Motor neuron (in vitro differentiated cells): ENCODE measurements around the gene AHNAK. TPM values are rescaled to one million over a fixed set of nuclear protein-coding genes. Genes with fewer than 3 reads are reported as not detected.

Experiments
- ATAC-seq, 8 experiments: fragments of 200-7000 bp; cut with Tn5 transposase; replicated peaks in 6 of 8; 2 replicates each; pipeline ENCODE4 v1.8.0; 2021; ENCODE audit warnings: mild to moderate bottlenecking in 8 of 8, moderate library complexity in 8 of 8
- H3K27ac ChIP-seq, 2 donors: fragments of 250-450 bp; sonication (Bioruptor Pico); 2 replicates each; pipeline ENCODE4 v1.9.0; 2021; ENCODE audit warnings: antibody characterized with exemption in 2 of 2, mild to moderate bottlenecking in 2 of 2, moderate library complexity in 1 of 2
- H3K4me1 ChIP-seq, 2 donors: fragments of 250-450 bp; sonication (Bioruptor Pico); replicated peaks in 1 of 2; 2 replicates each; pipeline ENCODE4 v1.6.1; 2021; ENCODE audit warnings: antibody characterized with exemption in 2 of 2, mild to moderate bottlenecking in 2 of 2, moderate library complexity in 1 of 2
- H3K4me3 ChIP-seq, 5 donors: fragments of 250-450 bp; sonication (Bioruptor Pico); 2 replicates each; pipeline ENCODE4 v1.9.0; 2021; ENCODE audit warnings: antibody characterized with exemption in 5 of 5, mild to moderate bottlenecking in 5 of 5, moderate library complexity in 4 of 5
- WGBS, 10 experiments: fragments of 450-650 bp; shearing (Covaris generic); methylation state at CpG; one replicate each; pipeline ENCODE4 v1.0.0; 2022; 5-methylcytosine and 5-hydroxymethylcytosine counted together
- in situ Hi-C, 9 experiments: fragments of 400-800 bp; cut with MboI; loops; one replicate each; pipeline ENCODE4 v1.15.0; 2021; ENCODE audit warnings: low sequenced_read_pairs in 9 of 9, low pct_unique_long_range_greater_than_20kb in 2 of 9; ENCODE audit not compliant: unreplicated experiment in 9 of 9
- total RNA-seq, 8 experiments: library from RNA; unstranded; fragments of 300-600 nt; gene quantifications; 2 replicates each; pipeline versions ENCODE4 v1.2.3 to v1.2.4, GENCODE V29; 2022

Gene AHNAK
- total RNA-seq, 8 experiments from 2014 or later, result 1.2 to 93.7 (median 13.5) TPM

DNA sequence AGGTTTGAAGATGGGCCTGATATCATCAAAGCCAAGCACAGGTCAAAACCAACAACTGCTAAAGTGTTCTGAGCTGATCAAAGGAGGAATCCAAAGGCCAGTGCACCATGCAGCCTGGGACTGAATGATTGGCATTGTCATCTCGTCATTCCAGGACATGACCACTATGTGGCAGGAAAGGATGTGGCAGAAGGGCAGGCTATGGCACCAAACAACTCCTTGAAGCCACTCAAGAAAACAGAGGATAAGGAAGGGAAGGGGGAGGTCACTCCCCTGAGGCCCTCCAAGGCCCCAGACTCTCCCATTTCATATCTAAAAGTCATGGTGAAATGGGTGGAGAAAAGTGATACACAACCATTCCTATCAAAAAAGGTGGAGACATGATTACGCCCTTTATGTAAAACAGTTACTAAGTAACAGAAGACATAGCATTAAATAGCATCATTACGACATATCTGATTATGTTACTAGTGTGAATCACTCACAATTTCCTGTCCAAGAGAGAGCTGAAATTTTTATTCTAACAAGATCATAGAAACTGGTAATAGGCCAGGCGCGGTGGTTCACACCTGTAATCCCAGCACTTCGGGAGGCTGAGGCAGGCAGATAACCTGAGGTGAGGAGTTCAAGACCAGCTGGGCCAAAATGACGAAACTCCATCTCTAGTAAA is 49.3 kb downstream of the AHNAK start:
- Histone ChIP-seq H3K4me1 (peaks cover 8 to 22% of the 10 kb centered on the region in 2 donors), H3K4me3 (no peak overlapping the region), H3K27ac (no peak overlapping the region)
- in situ Hi-C loops, result no loop called here
- WGBS, 10 experiments, result 0 to 92% (median 62%) methylated on average over 2 to 6 of the region's 7 CpGs; no CpG with 5 or more reads in 1 of the 10 experiments
- peak in 7 of 8 experiments; percentile 15 to 97 (median 57) for ATAC-seq

DNA sequence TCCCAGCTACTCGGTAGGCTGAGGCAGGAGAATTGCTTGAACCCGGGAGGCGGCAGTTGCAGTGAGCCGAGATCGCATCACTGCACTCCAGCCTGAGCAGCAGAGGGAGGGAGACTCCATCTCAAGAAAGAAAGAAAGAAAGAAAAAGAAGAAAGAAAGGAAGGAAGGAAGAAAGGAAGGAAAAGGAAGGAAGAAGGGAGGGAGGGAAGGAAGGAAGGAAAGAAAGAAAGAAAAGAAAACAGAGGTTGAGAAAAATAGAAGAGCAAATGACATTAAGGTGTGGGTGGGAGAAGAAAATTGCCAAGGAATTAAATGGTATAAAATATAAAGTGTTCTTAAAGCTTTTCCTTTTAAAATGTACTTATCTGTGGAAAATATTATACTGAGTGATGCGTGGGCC is 49.9 kb downstream of the AHNAK start:
- Histone ChIP-seq H3K4me3 (no peak overlapping the region), H3K27ac (no peak overlapping the region), H3K4me1 (peaks cover 6 to 16% of the 10 kb centered on the region in 2 donors)
- WGBS, 10 experiments, result 93 to 100% (median 98%) methylated on average over 1 to 6 of the region's 6 CpGs
- no peak for ATAC-seq
- in situ Hi-C loops, result no loop called here

DNA sequence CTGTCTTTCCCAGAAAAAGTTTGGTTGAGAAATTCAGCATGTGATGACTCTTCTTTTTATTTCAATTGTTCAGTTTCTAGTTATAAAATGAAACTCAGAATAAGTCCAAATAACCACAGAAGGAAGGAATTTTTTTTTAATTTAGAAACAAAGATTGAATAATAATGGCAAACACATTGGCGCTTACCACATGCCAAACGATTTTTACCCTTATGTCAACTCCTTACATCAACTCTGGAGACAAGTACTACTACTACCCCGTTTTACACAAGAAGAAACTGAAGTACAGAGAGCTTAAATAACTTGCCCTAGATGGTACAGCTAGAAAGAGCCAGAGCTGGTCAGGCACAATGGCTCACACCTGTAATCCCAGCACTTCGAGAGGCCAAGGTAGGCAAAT is 52.4 kb downstream of the AHNAK start:
- WGBS, 10 experiments, result 0 to 77% (median 54%) methylated on average over 2 to 4 of the region's 4 CpGs
- in situ Hi-C loops, result no loop called here
- Histone ChIP-seq H3K4me1 (no peaks in the 10 kb centered on the region), H3K27ac (no peak overlapping the region), H3K4me3 (no peak overlapping the region)
- ATAC-seq, result no peak

DNA sequence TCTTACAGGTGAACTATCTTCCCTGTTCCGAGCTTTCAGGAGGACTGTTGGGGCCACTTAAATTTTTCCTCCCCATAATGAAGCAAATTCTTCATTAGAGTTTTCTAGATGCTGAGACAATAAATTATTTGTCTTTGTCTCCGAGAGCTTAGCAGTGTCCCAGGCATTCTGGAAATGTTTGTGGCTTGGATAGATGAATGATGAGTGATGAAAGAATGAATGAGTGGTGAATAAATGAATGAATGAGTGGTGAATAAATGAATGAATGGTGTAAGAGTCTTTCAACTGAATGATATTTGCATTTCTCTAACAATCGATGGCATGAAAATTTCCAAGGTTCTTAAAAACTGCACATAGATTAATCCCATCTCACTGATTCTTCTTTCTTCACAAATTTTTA is 52.8 kb downstream of the AHNAK start:
- Histone ChIP-seq H3K4me3 (no peak overlapping the region), H3K27ac (no peak overlapping the region), H3K4me1 (no peaks in the 10 kb centered on the region)
- in situ Hi-C loops, result no loop called here
- WGBS, 10 experiments, result 8 to 100% (median 88%) methylated on average over 1 to 3 of the region's 3 CpGs
- no peak for ATAC-seq

DNA sequence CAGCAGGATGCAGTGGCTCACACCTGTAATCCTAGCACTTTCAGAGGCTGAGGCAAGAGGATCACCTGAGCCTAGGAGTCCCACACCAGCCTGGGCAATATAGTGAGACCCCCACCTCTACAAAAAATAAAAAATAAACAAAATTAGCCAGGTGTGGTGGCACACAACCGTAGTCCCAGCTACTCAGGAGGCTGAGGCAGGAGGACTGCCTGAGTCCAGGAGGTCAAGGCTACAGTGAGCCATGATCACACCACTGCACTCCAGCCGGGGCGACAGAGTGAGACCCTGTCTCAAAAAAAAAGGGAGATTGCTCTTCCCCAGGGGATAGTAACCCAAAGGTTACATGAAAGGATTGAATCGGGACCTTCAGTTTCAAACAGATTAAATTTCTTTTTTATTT is 54.0 kb downstream of the AHNAK start:
- WGBS, 10 experiments, result 78 to 100% (median 89%) methylated on average over 1 to 3 of the region's 4 CpGs; no CpG with 5 or more reads in 2 of the 10 experiments
- H3K27ac ChIP-seq, result no peak overlapping the region
- in situ Hi-C loops, result no loop called here
- ATAC-seq, result no peak
- H3K4me1 ChIP-seq, result no peaks in the 10 kb centered on the region
- no peak overlapping the region for H3K4me3 ChIP-seq

DNA sequence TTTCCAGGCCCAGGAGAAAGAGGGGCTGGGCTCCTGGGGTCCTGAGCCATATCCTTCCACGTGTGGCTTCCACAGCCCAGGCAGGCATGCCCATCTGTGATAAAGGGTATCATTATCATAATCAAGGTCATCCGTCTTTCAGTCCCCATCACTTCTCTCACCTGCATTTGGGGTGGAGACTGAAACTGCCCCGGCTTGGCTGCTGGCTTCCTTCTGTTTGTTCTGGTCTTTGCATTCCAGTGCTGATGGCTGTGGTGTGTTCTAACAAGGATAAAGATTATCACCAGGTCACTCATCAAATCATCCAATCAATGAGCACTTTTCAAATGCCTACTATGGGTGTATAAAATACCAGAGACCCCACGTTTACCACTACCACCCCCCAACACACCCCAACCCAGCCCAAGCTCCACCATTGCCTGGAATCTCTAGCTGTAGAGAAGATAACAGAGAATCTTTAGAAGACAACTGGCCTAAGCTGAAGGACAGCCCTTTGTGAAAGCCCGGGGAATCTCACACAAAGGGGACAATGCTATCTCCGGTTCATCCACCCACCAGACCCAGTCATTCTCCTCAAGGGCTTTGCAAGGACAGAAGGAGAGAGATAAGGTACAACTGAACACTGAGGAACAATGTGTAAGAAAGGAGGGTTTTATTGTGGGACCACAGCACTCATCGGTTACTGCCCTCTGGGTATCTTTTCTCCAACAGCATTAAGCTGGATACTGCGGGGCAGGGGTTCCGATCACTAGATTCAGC is 54.9 kb downstream of the AHNAK start:
- ATAC-seq, result no peak
- H3K4me1 ChIP-seq, result no peaks in the 10 kb centered on the region
- no peak overlapping the region for H3K27ac ChIP-seq
- H3K4me3 ChIP-seq, result no peak overlapping the region
- WGBS, 10 experiments, result 67 to 100% (median 83%) methylated on average over 1 to 2 of the region's 9 CpGs; no CpG with 5 or more reads in 3 of the 10 experiments
- in situ Hi-C loops, result no loop called here

DNA sequence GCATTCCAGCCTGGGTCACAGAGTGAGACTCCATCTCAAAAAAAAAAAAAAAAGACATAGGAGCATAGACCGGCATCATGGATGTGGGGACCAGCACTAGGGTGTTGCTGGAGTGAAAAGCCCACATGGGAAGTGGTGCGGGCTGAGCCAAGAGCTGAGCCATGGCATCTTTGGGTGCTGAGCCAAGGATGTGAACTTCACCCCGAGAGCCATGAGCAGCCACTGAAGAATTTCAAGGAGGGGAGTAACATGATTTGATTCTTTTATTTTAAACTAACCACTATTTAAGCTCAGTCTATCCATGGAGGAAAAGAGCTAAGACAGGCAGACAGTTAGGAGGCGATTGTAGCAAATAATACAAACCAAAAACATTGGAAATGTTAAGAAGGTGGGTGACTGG is 57.4 kb downstream of the AHNAK start:
- ATAC-seq, result no peak
- 61 to 100% (median 81%) methylated on average over 1 to 3 of the region's 4 CpGs; no CpG with 5 or more reads in 2 of the 10 experiments for WGBS, 10 experiments
- Histone ChIP-seq H3K27ac (no peak overlapping the region), H3K4me3 (no peak overlapping the region), H3K4me1 (no peaks in the 10 kb centered on the region)
- in situ Hi-C loops, result no loop called here

DNA sequence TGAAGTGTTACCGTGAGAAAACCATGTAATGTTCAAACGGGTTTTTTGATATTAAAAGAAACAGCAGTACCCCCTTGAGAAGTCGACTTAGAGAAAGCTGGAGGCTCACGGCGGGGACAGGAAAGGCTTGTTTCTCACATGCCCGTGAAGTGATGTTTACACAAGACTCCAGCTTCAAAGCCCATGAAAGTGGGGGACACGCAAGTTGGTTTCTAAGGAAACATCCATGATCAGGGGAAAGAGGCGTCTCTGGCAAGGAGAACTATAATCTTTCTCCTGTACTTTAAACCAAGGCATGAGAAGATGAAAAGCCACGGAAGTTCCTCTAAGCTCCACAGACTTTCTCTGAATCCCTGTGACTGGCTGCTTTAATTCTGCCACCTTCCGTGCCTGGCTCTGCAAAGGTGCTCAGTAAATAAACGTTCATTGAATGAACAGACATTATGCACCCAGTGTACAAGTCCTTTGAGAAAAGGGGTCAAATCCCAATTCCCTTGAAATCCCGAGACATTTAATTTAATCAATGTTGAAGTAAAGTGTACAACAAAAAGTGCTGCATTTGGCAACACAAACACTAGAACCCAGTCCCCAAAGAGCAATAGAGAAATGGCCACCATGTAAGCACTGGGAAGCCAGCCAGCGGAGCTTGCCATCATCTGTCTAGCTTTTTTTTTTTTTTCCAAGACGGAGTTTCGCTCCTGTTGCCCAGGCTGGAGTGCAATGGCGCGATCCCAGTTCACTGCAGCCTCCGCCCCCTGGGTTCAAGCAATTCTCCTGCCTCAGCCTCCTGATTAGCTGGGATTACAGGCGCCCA is 58.7 kb downstream of the AHNAK start:
- Histone ChIP-seq H3K4me3 (no peak overlapping the region), H3K27ac (no peak overlapping the region), H3K4me1 (no peaks in the 10 kb centered on the region)
- WGBS, 10 experiments, result 56 to 89% (median 71%) methylated on average over 3 to 15 of the region's 19 CpGs; no CpG with 5 or more reads in 1 of the 10 experiments
- in situ Hi-C loops, result no loop called here
- peak in 1 of 8 experiments; percentile 64 for ATAC-seq

DNA sequence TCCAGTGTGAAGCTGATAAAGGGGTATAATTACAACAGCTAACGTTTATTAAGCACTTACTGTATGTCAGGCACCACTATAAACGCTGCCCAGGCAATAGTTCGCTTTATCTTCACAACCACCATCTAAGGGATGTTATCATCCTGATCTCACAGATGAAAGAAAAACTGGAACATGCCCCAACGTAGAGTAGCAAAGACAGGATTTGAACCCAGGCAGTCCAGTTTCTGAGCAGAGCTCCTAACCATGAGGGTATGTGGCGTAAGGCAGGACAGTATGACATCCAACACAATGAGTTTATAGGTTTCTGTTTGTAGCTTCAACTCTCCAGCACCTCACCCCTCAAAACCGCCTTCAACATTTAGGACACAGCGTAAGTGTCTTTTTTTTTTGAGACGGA is 59.5 kb downstream of the AHNAK start:
- WGBS, 10 experiments, result 80 to 100% (median 91%) methylated on average over 1 to 8 of the region's 8 CpGs
- ATAC-seq, result no peak
- H3K27ac ChIP-seq, result no peak overlapping the region
- no peak overlapping the region for H3K4me3 ChIP-seq
- in situ Hi-C loops, result no loop called here
- no peaks in the 10 kb centered on the region for H3K4me1 ChIP-seq

DNA sequence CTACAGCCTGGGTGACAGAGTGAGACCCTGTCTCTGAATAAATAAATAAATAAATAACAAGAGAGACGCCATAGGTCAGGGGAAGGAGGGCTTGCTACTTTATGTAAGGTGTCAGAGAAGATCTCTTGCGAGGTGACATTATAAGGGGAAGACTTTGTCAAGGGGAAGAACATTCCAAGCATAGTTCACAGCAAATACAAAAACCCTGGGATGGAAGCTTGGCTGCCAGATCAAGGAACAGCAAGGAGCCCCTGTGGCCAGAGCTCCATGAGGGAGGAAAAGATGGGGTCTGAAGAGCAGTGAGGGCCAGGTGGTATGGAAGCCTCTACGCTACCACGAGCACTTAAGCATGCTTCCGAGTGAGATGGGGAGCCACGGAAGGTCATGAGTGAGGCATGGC is 62.3 kb downstream of the AHNAK start:
- Histone ChIP-seq H3K4me1 (no peaks in the 10 kb centered on the region), H3K4me3 (no peak overlapping the region), H3K27ac (no peak overlapping the region)
- no peak for ATAC-seq
- WGBS, 10 experiments, result 61 to 96% (median 83%) methylated on average over 1 to 6 of the region's 6 CpGs; no CpG with 5 or more reads in 4 of the 10 experiments
- in situ Hi-C loops, result no loop called here

DNA sequence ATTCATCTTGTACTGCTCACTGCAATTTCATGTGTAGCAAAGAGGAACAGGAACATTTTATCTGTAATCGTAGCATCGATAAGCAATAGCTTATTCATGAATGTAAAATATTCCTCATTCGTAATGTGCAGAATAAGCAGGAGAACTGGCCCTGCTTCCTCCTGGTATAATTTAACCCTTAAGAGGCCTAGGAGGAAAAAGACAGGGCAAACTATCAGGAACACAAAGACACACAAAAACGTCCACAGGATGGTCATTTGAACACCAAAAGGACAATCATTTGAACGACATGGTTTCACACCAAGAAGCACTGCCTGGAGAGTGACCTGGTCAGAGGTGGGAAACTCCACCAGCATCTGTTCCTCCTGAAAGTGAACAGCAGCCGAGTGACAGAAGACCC is 63.9 kb downstream of the AHNAK start:
- no peak overlapping the region for H3K27ac ChIP-seq
- ATAC-seq, result no peak
- no peaks in the 10 kb centered on the region for H3K4me1 ChIP-seq
- in situ Hi-C loops, result no loop called here
- 10 to 100% (median 72%) methylated on average over 1 to 6 of the region's 6 CpGs for WGBS, 10 experiments
- H3K4me3 ChIP-seq, result no peak overlapping the region

DNA sequence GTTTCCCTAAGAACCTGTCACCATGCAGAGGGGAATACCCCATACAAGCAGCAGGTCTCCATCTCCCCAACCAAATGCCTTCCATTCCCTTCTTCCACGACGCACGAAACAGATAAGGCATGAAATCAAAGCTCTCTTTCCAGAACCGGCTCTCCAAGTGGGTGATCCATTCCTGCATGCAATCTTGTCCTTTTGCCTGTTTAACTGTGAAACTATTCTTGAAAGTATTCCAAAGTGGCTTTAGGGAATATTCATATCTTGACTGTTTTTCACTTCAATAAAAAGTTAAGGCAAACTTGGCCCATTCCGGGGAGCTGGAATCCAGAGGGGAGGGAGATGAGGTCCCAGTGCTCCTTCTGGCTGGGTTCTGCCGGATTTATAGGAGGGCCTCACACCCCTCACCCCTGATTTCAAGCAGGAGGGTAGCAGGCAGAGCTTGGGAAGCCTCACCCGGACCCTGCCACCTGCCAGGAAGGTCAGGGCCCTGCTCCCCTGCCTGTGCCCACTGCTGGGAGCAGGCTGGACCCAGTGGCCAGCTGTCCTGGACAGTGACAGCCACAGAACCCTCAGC is 66.9 kb downstream of the AHNAK start:
- peak in 2 of 8 experiments; percentile 29 to 47 for ATAC-seq
- 11 to 92% (median 72%) methylated on average over 3 to 6 of the region's 7 CpGs; no CpG with 5 or more reads in 5 of the 10 experiments for WGBS, 10 experiments
- in situ Hi-C loops, result no loop called here
- no peak overlapping the region for H3K4me3 ChIP-seq
- H3K4me1 ChIP-seq, result no peaks in the 10 kb centered on the region
- H3K27ac ChIP-seq, result no peak overlapping the region

DNA sequence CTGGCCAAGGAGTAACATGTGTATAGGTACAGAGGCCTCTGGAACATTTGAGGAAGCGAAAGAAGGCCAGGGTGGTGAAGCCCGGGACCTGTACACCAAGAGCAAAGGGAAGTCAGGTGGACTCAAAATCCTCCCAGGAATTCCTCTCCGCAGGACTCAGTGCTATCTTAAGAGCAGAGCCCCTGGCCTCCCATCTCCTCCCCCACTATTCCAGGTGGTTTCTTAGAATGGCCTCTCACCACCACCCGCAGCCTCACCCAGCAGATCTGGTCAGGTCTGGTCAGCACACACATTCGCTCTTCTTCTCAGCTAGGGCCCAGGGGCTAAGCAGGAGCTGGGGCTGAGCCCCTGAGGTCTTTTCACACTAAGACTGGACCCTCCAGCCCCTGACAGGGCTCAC is 68.7 kb downstream of the AHNAK start:
- no peak for ATAC-seq
- in situ Hi-C loops, result no loop called here
- H3K4me1 ChIP-seq, result no peaks in the 10 kb centered on the region

More for the DNA sequence above, 68.7 kb downstream of the AHNAK start:
- Histone ChIP-seq H3K4me3 (no peak overlapping the region), H3K27ac (no peak overlapping the region)
- WGBS, 10 experiments, result 80 to 100% (median 90%) methylated on average over 1 to 3 of the region's 5 CpGs; no CpG with 5 or more reads in 5 of the 10 experiments
